WI38 (cell line): ENCODE data around the gene GPSM1.

Source experiments
- H3K4me3 ChIP-seq: 2 replicates; pipeline ENCODE4 v1.5.1; 2011; ENCODE audit warnings: low read depth, mild to moderate bottlenecking, control low read depth, low read length
- CTCF ChIP-seq: IDR thresholded peaks from 2 replicates; pipeline ENCODE4 v1.5.1; 2012; ENCODE audit warnings: low read depth, mild to moderate bottlenecking, control low read depth, low read length

GPSM1 gene, protein sequence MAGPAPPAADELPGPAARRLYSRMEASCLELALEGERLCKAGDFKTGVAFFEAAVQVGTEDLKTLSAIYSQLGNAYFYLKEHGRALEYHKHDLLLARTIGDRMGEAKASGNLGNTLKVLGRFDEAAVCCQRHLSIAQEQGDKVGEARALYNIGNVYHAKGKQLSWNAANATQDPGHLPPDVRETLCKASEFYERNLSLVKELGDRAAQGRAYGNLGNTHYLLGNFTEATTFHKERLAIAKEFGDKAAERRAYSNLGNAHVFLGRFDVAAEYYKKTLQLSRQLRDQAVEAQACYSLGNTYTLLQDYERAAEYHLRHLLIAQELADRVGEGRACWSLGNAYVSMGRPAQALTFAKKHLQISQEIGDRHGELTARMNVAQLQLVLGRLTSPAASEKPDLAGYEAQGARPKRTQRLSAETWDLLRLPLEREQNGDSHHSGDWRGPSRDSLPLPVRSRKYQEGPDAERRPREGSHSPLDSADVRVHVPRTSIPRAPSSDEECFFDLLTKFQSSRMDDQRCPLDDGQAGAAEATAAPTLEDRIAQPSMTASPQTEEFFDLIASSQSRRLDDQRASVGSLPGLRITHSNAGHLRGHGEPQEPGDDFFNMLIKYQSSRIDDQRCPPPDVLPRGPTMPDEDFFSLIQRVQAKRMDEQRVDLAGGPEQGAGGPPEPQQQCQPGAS

DNA sequence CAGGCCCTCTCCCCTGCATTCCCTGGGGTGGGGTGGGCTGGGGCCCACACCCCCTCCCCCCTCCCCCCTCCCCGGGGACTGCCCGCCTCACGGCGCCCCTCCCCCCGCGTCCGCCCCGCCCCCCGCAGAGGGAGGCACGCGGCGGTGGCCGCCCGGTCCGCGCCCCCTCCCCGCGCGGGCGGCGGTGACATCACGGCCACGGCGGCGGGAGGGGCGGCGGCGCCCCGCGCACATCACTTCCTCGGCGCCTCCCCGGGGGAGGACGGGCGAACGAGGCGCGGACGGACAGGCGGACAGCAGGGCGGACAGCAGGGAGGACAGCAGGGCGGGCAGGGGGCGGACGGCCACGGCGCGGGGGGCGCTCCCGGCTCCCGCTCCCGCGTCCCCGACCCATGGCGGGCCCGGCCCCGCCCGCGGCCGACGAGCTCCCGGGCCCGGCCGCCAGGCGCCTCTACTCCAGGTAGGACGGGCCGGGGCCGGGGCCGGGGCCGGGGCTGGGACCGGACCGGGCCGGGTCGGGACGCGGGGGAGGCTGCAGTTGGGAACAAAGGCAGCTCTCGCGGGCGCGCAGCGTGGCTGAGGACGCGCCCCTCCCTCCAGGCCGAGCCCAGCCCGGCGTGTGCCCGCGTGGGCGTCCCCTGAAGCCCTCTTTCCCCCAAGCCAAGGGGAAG is at the start of gene GPSM1:
GPSM1 (plus strand) TSS at position 236 of the 671 bp plus-strand sequence; CDS start at position 393, 157 bp downstream.
- no peak for TF ChIP-seq CTCF
- peak within 1 kb of the TSS; percentile 96 for H3K4me3 ChIP-seq

DNA sequence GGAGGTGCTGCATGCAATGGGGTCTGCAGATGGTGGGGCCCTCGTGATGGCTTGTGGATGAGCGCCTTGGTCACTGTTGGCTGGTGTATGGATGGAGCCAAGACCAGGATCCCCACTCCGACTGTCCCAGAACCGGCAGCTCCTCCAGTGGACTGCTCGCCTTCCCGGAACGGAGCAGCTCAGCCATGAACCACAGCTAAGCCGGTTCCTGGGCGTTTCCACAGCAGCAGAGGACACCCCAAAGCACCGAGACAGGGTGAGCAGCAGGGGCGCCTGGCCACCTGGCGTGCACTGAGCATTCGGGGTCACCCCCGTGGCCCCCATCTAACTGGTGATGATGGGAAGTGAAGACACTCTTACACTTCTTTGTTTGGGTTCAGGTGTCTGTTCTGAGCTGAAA is 49.6 kb upstream of the GPSM1 start:
- H3K4me3 ChIP-seq = no peak overlapping the region
- TF ChIP-seq CTCF = no peak

- no peak overlapping the region for H3K4me3 ChIP-seq
- no peak for TF ChIP-seq CTCF
Measured at GRCh38 chr9:136278221-136278620, 49.1 kb upstream of the GPSM1 start.

GRCh38 chr9:136278894-136279293 is 48.4 kb upstream of the GPSM1 start:
- H3K4me3 ChIP-seq = no peak overlapping the region
- no peak for TF ChIP-seq CTCF

GRCh38 chr9:136279471-136279870 is 47.9 kb upstream of the GPSM1 start:
- no peak overlapping the region for H3K4me3 ChIP-seq
- no peak for TF ChIP-seq CTCF

DNA sequence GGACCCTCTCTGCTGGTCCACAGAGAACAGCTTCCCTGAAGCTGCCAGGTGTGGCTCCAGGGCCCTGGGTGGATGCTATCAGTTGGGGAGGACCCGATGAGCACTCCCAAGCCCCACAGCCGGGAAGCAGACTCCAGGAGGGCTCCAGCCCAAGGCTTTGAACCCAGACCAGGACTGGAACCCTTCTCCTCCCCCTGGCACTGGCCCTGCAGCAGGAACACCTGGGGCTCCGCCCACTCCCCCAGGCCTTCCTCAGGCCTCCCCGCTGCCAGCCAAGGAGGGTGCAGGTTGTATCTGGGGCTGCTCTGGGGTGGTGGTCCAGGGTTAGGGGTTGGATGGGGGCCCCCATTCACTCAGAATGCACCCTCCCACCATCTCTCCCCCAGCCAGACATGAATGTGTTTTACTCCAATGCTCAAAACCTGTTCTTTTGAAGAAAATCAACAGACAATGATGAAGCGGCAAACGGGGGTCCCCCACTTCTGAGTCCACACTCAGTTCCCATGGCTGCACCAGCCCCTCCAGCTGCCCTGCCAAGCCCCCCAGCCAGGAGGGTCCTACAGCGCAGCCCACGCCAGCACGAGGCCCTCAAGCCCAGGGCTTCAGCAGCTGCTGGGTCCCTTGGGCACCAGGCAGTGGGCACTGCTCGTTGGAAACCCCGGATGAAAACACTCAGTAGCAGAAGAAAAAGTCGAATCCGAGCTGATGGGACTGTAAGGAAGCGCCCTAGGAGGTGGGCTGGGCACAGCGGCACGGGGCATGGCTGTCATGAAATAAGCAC is 46.6 kb upstream of the GPSM1 start:
- H3K4me3 ChIP-seq = no peak overlapping the region
- TF ChIP-seq CTCF = no peak
